GM10266 (cell line): ENCODE results near the gene RUBCN.
A peak's percentile ranks its signal among the peaks of the same experiment; 100 is the strongest.

ENCODE experiments used
- DNase-seq: peaks from one replicate; pipeline ENCODE4 v3.0.0; 2012; ENCODE audit errors: extremely low spot score
- TF ChIP-seq, protein P1 (sequence below): IDR thresholded peaks from 2 replicates; pipeline ENCODE4 v1.5.1; 2012; ENCODE audit warnings: mild to moderate bottlenecking, low read depth; ENCODE audit not compliant: control insufficient read depth, insufficient read depth; ENCODE audit errors: missing control alignments

RUBCN gene

DNA sequence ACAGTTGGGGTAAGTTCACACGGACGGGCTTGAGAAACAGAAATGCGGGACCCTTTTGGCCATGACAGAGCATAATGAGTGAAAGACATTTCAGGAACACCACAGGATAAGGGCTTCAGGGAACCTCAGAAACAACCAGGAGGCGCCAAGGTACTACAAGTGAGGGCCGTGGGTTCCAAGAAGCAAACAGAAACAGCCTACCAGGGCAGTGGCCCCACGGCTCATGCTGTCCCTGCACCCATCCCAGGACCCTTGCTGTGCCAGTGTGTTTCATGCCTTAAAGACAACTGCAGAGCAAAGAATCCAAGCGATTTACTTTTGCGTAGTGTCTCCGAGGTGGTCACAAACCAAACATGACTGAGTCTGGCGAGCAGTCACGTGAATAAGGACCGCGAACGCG, 54.0 kb downstream of the RUBCN start:
- TF ChIP-seq, protein P1, sequence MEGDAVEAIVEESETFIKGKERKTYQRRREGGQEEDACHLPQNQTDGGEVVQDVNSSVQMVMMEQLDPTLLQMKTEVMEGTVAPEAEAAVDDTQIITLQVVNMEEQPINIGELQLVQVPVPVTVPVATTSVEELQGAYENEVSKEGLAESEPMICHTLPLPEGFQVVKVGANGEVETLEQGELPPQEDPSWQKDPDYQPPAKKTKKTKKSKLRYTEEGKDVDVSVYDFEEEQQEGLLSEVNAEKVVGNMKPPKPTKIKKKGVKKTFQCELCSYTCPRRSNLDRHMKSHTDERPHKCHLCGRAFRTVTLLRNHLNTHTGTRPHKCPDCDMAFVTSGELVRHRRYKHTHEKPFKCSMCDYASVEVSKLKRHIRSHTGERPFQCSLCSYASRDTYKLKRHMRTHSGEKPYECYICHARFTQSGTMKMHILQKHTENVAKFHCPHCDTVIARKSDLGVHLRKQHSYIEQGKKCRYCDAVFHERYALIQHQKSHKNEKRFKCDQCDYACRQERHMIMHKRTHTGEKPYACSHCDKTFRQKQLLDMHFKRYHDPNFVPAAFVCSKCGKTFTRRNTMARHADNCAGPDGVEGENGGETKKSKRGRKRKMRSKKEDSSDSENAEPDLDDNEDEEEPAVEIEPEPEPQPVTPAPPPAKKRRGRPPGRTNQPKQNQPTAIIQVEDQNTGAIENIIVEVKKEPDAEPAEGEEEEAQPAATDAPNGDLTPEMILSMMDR, result peak; percentile 20
- no peak for DNase-seq

DNA sequence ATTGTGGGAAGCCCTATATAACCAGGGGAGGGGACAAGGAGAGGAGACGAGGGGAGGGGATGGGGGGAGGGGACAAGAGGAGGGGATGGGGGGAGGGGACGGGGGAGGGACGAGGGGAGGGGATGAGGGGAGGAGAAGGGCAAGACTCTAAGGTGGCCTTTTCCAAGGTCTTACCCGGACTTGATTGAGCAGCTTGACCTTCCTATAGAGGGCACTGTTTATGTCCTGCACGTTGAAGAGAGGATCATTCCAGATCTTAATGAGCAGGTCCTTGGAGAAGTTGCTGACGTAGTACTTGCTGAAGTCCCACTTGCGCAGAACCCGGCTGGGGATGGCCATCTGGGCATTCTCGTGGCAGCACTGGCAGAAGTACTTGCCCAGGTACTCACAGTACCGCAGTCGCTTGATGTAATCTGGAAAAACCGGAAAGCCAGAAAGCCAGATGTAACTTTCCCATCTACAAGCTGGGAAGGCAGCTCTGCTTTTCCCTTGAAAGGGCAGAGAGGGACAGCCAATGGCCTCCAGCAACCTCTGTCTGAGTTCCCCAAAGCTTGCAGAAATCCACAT, 55.7 kb downstream of the RUBCN start:
- TF ChIP-seq, protein P1, result peak; percentile 2

DNA sequence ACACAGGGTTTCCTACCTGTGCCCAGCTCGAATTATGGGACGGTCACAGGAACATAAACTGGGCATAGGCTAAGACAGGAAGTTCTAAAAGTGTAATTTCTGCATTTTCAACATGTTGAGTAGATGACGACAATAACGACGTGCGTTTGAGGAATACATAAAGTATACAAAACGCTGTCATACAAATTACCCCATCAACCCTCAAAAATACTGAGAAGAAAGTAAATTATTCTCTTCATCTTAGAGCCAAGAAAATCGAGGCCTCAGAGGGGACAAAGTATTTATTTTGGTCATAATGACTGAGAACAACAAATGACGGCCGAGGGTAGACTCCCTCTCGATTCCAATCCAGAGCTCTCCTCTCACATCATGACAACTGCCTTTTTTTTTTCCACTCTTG, 60.8 kb downstream of the RUBCN start:
- no peak for DNase-seq
- TF ChIP-seq, protein P1, result no peak

More for the DNA sequence above, 55.7 kb downstream of the RUBCN start:
- no peak for DNase-seq

DNA sequence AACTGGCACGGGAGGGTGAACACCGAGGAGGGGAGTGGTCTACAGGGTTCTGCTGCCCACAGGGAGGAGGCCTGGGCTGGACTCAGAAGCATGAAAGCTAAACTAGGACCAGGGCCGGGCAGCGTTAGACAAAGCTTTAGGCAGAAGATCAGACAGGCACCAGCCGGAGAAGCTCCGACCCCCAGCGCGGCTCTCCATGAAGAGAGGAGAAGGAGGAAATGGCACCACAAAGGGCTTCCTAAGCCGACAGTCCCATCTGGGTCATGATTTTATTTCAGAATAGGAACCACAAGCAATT, 61.2 kb downstream of the RUBCN start:
- TF ChIP-seq, protein P1, result no peak
- no peak for DNase-seq

DNA sequence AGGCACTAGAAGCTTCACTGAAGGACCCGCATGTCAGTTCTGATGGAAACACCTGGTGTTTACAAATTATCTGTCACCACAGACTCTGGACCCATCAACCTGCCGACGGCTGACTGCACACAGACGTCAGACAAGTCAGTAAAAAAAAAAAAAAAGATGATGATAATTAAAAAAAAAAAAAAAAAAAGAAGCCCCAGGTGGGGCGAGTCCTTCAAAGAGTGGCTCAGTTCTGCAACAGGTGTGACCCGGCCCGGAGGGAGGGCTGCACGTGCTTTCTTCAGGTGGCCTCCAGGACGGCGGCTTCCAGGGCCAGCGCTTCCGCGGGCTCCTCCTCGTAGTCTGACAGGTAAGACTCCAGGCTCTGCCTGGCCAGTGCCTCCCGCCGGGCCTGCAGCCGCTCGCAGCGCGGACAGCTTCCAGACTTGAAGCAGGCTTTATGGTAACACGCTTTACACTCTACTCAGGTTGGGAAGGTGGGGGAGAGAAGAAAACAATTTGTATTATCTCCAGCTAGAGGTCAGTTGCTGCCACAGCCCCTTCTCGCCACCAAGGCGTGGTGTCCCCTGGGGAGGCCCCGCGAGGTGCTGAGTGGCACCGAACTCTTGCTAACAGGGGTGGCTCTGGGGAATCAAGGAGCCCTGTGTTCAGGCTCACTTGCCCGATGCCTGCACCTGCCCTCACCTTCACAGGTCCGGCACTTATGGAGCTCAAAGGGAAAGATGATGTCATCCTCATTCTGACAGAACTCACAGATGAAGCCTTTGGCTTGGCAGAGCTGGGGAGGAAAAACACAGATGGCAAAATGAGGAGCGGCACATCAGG, 61.8 kb downstream of the RUBCN start:
- TF ChIP-seq, protein P1, result no peak
- DNase-seq, result no peak

DNA sequence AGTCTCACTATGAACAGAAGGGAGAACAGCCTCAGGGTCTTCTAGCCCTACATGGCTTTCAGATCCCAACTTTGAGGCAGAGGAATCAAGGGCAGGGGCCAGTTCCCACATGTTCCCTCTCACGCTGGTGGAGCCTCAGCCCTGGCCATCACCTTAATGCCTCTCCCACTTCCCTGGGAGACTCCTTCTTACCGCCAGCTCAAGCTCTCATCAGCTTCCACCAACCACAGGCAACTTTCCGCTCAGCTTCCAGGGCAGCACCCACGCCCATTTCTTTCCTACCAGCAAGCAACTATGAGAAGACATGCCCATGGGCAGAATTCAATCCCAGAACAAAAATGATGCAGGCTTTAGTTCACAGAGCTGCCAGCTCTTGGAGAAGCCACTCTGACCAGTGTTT, 63.5 kb downstream of the RUBCN start:
- DNase-seq, result no peak
- TF ChIP-seq, protein P1, result no peak

DNA sequence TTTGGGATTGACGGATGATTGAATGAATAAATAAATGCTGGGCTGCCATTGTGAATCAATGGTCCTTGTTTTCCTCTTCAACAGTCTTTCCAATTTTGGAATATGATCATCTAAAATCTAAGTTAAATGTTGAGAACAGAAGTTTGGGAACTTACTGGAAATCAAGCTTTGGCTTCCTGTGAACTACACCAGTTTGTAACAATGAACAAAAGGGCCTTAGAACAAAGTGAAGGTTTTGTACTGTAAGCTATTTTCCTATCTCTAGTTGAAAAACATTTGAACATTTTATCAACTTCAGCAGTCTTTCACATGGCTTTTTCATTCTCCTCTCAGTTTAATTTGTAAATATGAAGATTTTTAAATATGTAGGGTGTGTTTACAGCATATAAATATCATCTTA, 66.3 kb downstream of the RUBCN start:
- TF ChIP-seq, protein P1, result no peak

More for the DNA sequence above, 66.3 kb downstream of the RUBCN start:
- no peak for DNase-seq
